Measurements from ENCODE around the gene IQGAP1.

The IQGAP1 gene

DNA sequence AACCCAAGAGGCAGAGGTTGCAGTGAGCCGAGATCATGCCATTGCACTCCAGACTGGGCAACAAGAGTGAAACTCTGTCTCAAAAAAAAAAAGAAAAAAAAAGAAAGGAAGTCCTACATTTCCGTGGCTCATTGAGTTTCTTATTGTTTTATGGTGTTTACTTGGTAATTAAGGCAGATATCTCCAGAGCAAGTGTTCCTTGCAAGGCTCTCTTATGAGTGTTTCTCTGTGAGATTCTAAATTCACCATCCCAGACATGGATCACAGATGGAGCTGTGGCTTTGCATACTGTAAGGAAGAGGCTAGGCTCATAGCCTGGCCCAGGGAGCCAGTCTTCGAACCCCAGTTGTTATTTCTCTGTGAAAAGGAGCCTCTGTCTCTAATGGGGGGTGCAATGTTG lies 53.0 kb downstream of the IQGAP1 start:
- Histone ChIP-seq H3K36me3 (peaks cover 96% of the 10 kb centered on the region), H3K4me3 (ENCODE audit: low read depth in 1 of 2, low read length in 1 of 2) (no peak overlapping the region), H3K4me1 (ENCODE audit: control insufficient read depth in 1 of 2, insufficient read depth in 1 of 2, low read depth in 1 of 2, low read length in 1 of 2) (no peaks in the 10 kb centered on the region), H3K9me3 (no peaks in the 10 kb centered on the region), H3K27me3 (no peaks in the 10 kb centered on the region), H3K27ac (no peak overlapping the region)
- TF ChIP-seq, protein P1, sequence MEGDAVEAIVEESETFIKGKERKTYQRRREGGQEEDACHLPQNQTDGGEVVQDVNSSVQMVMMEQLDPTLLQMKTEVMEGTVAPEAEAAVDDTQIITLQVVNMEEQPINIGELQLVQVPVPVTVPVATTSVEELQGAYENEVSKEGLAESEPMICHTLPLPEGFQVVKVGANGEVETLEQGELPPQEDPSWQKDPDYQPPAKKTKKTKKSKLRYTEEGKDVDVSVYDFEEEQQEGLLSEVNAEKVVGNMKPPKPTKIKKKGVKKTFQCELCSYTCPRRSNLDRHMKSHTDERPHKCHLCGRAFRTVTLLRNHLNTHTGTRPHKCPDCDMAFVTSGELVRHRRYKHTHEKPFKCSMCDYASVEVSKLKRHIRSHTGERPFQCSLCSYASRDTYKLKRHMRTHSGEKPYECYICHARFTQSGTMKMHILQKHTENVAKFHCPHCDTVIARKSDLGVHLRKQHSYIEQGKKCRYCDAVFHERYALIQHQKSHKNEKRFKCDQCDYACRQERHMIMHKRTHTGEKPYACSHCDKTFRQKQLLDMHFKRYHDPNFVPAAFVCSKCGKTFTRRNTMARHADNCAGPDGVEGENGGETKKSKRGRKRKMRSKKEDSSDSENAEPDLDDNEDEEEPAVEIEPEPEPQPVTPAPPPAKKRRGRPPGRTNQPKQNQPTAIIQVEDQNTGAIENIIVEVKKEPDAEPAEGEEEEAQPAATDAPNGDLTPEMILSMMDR (IDR thresholded peaks at IDR 0.05), result no peak

DNA sequence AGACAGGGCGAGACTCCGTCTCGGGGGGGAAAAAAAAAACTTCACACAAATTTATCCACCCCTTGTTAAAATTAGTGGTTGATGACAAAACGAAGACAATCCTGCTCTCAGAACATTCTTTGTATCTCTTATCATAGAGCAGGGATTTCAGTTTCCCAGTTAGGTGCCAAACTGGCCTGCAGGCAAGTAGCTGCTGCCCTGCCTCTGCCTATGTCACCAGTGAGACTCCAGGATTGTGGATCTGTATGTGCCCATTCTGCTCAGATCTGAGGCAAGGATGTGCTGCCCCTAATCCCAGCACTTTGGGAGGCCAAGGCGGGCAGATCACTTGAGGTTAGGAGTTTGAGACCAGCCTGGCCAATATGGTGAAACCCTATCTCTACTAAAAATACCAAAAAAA lies 54.4 kb downstream of the IQGAP1 start:
- H3K36me3 ChIP-seq, result peaks cover 97% of the 10 kb centered on the region
- H3K4me3 ChIP-seq (ENCODE audit: low read depth in 1 of 2, low read length in 1 of 2), result no peak overlapping the region
- H3K9me3 ChIP-seq, result no peaks in the 10 kb centered on the region
- TF ChIP-seq, protein P1 (IDR thresholded peaks at IDR 0.05), result no peak
- no peaks in the 10 kb centered on the region for H3K27me3 ChIP-seq
- H3K4me1 ChIP-seq (ENCODE audit: control insufficient read depth in 1 of 2, insufficient read depth in 1 of 2, low read depth in 1 of 2, low read length in 1 of 2), result no peaks in the 10 kb centered on the region
- H3K27ac ChIP-seq, result no peak overlapping the region

DNA sequence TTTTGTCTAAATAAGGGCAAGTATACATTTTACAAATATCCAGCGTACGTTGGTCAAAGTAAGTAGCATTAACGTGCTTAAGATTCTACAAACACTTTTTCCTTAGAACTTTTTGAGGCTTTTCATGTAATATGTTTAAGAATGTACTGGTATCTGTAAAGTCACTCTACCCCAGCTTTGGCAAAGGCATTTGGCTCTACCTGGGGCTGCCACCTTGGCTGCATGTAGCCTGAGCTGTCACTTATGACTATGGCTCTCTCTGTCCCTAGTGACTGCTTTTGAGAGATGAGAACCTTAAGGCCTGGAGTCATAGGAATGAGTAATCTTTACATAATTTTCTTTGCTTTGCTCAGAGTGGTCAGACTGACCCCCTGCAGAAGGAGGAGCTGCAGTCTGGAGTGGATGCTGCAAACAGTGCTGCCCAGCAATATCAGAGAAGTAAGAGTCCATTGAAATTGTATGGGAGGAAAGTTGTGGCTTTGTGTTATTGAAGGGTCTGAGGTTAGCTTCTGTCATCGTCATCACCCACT lies 61.2 kb downstream of the IQGAP1 start:
- H3K36me3 ChIP-seq, result peaks cover 96% of the 10 kb centered on the region
- H3K4me3 ChIP-seq (ENCODE audit: low read depth in 1 of 2, low read length in 1 of 2), result no peak overlapping the region
- TF ChIP-seq, protein P1 (IDR thresholded peaks at IDR 0.05), result no peak
- no peaks in the 10 kb centered on the region for H3K9me3 ChIP-seq
- no peaks in the 10 kb centered on the region for H3K4me1 ChIP-seq (ENCODE audit: control insufficient read depth in 1 of 2, insufficient read depth in 1 of 2, low read depth in 1 of 2, low read length in 1 of 2)
- no peak overlapping the region for H3K27ac ChIP-seq
- no peaks in the 10 kb centered on the region for H3K27me3 ChIP-seq

DNA sequence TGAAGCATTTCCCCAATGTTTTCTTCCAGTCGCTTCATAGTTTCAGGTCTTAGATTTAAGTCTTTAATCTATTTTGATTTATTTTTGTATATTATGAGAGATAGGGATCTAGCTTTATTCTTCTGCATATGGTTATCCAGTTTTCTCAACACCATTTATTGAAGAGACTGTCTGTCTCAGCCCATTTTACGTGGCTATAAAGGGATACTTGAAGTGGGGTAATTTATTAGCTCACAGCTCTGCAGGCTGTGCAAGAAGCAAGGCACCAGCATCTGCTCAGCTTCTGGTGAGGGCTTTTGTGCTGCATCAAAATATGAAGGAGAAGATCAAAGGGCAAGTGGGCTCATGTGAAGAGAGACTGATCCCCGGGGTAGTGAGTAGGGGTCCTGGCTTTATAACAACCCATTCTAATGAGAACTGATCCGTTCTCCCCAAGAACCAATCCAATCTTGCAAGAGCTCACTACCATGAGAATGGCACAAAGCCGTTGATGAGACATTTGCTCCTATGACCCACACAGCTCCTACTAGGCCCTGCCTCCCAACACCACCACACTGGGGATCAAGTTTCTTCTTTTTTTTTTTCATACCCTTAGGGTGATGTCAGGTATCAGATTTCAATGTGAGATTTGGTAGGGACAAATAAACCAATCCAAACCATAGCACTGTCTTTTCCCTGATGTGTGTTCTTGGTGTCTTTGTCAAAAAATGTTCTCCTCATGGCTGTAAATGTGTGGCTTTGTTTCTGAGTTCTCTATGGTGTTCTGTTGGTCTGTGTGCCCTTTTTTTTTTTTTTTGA lies 63.2 kb downstream of the IQGAP1 start:
- peaks cover 96% of the 10 kb centered on the region for H3K36me3 ChIP-seq
- no peaks in the 10 kb centered on the region for H3K4me1 ChIP-seq (ENCODE audit: control insufficient read depth in 1 of 2, insufficient read depth in 1 of 2, low read depth in 1 of 2, low read length in 1 of 2)
- TF ChIP-seq, protein P1 (IDR thresholded peaks at IDR 0.05), result no peak
- no peak overlapping the region for H3K4me3 ChIP-seq (ENCODE audit: low read depth in 1 of 2, low read length in 1 of 2)
- H3K27ac ChIP-seq, result no peak overlapping the region
- H3K27me3 ChIP-seq, result no peaks in the 10 kb centered on the region
- H3K9me3 ChIP-seq, result no peaks in the 10 kb centered on the region

DNA sequence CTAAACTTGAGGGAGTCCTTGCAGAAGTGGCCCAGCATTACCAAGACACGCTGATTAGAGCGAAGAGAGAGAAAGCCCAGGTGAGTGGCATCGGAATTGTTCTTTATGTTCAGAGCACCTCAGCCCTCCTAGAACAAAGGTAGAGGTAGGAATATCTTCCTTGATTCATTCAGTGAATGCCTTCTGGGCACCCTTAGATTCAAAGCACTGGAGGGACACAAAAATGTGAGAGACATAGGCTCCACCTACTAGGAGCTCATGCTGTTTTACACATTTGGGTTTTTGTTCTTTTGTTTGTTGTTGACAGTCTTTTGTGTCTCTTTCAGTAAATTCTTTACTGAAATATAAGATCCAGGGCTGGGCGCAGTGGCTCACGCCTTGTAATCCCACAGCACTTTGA lies 68.2 kb downstream of the IQGAP1 start:
- no peak overlapping the region for H3K4me3 ChIP-seq (ENCODE audit: low read depth in 1 of 2, low read length in 1 of 2)
- no peak overlapping the region for H3K27ac ChIP-seq
- H3K9me3 ChIP-seq, result no peaks in the 10 kb centered on the region
- peaks cover 0 to 10% of the 10 kb centered on the region in 2 experiments for H3K4me1 ChIP-seq (ENCODE audit: control insufficient read depth in 1 of 2, insufficient read depth in 1 of 2, low read depth in 1 of 2, low read length in 1 of 2)
- peaks cover 100% of the 10 kb centered on the region for H3K36me3 ChIP-seq
- H3K27me3 ChIP-seq, result no peaks in the 10 kb centered on the region
- TF ChIP-seq, protein P1 (IDR thresholded peaks at IDR 0.05), result no peak

Measured in neutrophil (primary cell).